Measurements from ENCODE around the gene TMEM238. TPM values are rescaled to one million over a fixed set of nuclear protein-coding genes. Genes with fewer than 3 reads are reported as not detected.

Gene TMEM238
- polyA plus RNA-seq, 1 donor from 2014 or later: not detected

DNA sequence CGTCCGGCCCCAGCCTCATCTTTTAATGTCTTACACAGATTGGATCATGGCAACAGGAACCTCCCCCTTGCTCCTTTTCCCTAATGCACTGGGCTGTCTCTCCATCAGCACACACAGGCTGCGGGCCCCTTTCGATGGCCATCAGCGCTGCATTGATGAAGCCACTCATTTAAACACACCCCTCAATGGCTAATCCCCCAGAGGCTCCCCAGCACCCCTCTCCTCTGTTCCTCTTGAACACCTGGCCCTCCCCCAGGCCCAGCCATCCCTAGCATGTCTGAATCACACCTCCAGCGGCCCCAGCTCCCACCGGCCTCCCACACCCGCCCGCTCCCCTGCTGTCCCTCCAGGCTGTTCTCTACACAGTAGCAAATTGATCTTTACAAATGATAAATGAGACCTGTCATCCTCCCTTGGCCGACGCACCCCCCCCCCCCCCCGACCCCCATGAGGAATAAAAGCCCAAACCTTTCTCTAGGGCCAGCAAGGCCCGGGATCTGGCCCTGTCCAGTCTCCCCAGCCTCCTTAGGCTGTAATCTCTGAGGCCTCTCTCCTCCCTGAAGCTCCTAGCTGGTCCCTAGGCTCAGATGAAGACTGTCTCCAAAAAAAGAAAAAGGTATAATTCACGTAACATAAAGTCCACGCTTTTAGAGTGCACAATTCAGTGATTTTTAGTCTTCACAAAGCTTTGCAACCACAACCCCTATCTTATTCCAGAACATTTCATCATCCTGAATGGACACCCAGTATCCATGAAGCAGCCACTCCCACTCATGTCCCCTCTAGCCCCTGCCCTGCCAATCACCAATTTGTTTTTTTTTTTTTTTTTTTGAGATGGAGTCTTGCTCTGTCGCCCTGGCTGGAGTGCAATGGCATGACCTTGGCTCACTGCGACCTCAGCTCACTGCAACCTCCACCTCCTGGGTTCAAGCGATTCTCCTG, 9.0 kb upstream of the TMEM238 start:
- H3K9me2 ChIP-seq (ENCODE audit: insufficient read depth, low read length): no peaks in the 10 kb centered on the region
- no peak for TF ChIP-seq EZH2 (IDR thresholded peaks at IDR 0.05; ENCODE audit: borderline replicate concordance, insufficient read depth, low read length, poor library complexity, severe bottlenecking)
- H3K36me3 ChIP-seq (ENCODE audit: insufficient read depth, low read length): no peaks in the 10 kb centered on the region
- H3K4me3 ChIP-seq (ENCODE audit: low read length): no peak overlapping the region
- no peaks in the 10 kb centered on the region for H3K27me3 ChIP-seq (ENCODE audit: insufficient read depth, low read depth, low read length)
- no peaks in the 10 kb centered on the region for H3K9me3 ChIP-seq (ENCODE audit: low read length)
- H3K4me2 ChIP-seq (ENCODE audit: low read length): no peak overlapping the region
- peaks cover 1% of the 10 kb centered on the region for H3K79me2 ChIP-seq (replicated peaks; ENCODE audit: insufficient read depth, low read length)
- H4K20me1 ChIP-seq (ENCODE audit: insufficient read depth): peaks cover 4% of the 10 kb centered on the region
- no peak overlapping the region for H2AFZ ChIP-seq (ENCODE audit: low read depth, low read length)
- H3K9ac ChIP-seq (ENCODE audit: low read length): no peak overlapping the region
- H3F3A ChIP-seq (ENCODE audit: insufficient read depth, low read length, poor library complexity, severe bottlenecking): peaks cover 5% of the 10 kb centered on the region
- H3K27ac ChIP-seq (ENCODE audit: low read length): no peak overlapping the region

DNA sequence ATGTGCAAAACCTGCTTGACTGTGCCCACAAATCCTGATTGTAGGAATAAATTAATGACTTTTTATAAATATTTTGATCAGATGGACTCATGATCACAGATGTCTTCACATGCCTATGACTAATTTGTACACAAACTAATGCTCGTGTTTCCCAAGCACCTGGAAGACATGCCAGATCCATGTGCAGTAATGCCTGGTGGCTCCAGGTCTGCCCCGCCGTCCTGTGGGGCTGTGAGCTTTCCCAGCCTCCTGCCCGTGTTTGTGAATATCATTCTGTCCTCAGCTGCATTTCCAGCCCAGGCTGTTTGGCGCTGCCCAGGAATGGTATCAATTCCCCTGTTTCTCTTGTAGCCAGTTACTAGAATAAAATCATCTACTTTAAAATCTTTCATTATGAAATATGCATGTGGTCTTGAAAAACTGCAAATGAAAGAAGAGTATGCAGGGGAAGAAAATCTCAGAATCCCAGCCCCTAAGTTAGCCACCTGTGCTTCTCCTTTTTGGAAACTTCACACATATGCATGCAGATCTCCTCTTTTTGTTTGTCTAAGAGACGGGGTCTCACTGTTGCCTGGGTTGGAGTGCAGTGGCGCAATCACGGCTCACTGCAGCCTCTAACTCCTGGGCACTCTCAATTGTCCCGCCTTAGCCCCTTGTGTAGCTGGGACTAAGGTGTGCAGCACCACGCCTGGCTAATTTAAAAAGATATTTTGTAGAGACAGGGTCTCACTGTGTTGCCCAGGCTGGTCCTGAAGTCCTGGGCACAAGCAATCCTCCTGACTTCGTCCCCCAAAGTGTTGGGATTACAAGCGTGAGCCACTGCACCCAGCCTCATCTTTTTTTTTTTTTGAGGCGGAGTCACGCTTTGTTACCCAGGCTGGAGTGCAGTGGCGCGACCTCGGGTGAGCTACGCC, 7.9 kb upstream of the TMEM238 start:
- Histone ChIP-seq H3K36me3 (ENCODE audit: insufficient read depth, low read length) (no peaks in the 10 kb centered on the region), H3K9ac (ENCODE audit: low read length) (no peak overlapping the region), H3K79me2 (replicated peaks; ENCODE audit: insufficient read depth, low read length) (peaks cover 12% of the 10 kb centered on the region), H4K20me1 (ENCODE audit: insufficient read depth) (peaks cover 14% of the 10 kb centered on the region), H3F3A (ENCODE audit: insufficient read depth, low read length, poor library complexity, severe bottlenecking) (peaks cover 5% of the 10 kb centered on the region), H3K9me3 (ENCODE audit: low read length) (no peaks in the 10 kb centered on the region), H3K9me2 (ENCODE audit: insufficient read depth, low read length) (no peaks in the 10 kb centered on the region), H3K27ac (ENCODE audit: low read length) (no peak overlapping the region), H2AFZ (ENCODE audit: low read depth, low read length) (no peak overlapping the region), H3K27me3 (ENCODE audit: insufficient read depth, low read depth, low read length) (no peaks in the 10 kb centered on the region), H3K4me2 (ENCODE audit: low read length) (no peak overlapping the region), H3K4me3 (ENCODE audit: low read length) (no peak overlapping the region)
- TF ChIP-seq, protein P1, sequence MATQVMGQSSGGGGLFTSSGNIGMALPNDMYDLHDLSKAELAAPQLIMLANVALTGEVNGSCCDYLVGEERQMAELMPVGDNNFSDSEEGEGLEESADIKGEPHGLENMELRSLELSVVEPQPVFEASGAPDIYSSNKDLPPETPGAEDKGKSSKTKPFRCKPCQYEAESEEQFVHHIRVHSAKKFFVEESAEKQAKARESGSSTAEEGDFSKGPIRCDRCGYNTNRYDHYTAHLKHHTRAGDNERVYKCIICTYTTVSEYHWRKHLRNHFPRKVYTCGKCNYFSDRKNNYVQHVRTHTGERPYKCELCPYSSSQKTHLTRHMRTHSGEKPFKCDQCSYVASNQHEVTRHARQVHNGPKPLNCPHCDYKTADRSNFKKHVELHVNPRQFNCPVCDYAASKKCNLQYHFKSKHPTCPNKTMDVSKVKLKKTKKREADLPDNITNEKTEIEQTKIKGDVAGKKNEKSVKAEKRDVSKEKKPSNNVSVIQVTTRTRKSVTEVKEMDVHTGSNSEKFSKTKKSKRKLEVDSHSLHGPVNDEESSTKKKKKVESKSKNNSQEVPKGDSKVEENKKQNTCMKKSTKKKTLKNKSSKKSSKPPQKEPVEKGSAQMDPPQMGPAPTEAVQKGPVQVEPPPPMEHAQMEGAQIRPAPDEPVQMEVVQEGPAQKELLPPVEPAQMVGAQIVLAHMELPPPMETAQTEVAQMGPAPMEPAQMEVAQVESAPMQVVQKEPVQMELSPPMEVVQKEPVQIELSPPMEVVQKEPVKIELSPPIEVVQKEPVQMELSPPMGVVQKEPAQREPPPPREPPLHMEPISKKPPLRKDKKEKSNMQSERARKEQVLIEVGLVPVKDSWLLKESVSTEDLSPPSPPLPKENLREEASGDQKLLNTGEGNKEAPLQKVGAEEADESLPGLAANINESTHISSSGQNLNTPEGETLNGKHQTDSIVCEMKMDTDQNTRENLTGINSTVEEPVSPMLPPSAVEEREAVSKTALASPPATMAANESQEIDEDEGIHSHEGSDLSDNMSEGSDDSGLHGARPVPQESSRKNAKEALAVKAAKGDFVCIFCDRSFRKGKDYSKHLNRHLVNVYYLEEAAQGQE (IDR thresholded peaks at IDR 0.05; ENCODE audit: borderline replicate concordance): no peak
- TF ChIP-seq TAF1 (IDR thresholded peaks at IDR 0.05; ENCODE audit: low read depth): no peak
- TF ChIP-seq MXI1 (conservative IDR thresholded peaks at IDR 0.05; ENCODE audit: poor library complexity, severe bottlenecking): no peak
- TF ChIP-seq, protein P2, sequence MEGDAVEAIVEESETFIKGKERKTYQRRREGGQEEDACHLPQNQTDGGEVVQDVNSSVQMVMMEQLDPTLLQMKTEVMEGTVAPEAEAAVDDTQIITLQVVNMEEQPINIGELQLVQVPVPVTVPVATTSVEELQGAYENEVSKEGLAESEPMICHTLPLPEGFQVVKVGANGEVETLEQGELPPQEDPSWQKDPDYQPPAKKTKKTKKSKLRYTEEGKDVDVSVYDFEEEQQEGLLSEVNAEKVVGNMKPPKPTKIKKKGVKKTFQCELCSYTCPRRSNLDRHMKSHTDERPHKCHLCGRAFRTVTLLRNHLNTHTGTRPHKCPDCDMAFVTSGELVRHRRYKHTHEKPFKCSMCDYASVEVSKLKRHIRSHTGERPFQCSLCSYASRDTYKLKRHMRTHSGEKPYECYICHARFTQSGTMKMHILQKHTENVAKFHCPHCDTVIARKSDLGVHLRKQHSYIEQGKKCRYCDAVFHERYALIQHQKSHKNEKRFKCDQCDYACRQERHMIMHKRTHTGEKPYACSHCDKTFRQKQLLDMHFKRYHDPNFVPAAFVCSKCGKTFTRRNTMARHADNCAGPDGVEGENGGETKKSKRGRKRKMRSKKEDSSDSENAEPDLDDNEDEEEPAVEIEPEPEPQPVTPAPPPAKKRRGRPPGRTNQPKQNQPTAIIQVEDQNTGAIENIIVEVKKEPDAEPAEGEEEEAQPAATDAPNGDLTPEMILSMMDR (IDR thresholded peaks at IDR 0.05; ENCODE audit: poor library complexity, severe bottlenecking): no peak
- TF ChIP-seq RAD21 (conservative IDR thresholded peaks at IDR 0.05): no peak
- TF ChIP-seq SMC3 (conservative IDR thresholded peaks at IDR 0.05; ENCODE audit: poor library complexity): no peak
- TF ChIP-seq EP300 (conservative IDR thresholded peaks at IDR 0.05; ENCODE audit: poor library complexity, severe bottlenecking): no peak
- TF ChIP-seq POLR2AphosphoS5 (IDR thresholded peaks at IDR 0.05): no peak
- no peak for TF ChIP-seq EZH2 (IDR thresholded peaks at IDR 0.05; ENCODE audit: borderline replicate concordance, insufficient read depth, low read length, poor library complexity, severe bottlenecking)

Measured in neural cell (in vitro differentiated cells).